ENCODE data around the gene FARP2.

Gene FARP2

GRCh38 chr2:241532733-241533601, 176.9 kb downstream of the FARP2 start:
- no peak for DNase-seq (ENCODE audit: low read depth)
- TF ChIP-seq CTCF (IDR thresholded peaks at IDR 0.05; ENCODE audit: control insufficient read depth, insufficient read depth, low read depth, low read length, missing control alignments) = no peak
- H3K4me3 ChIP-seq (ENCODE audit: control insufficient read depth, low read depth, low read length) = no peak overlapping the region

- no peak overlapping the region for H3K4me3 ChIP-seq (ENCODE audit: control insufficient read depth, low read depth, low read length)
- DNase-seq (ENCODE audit: low read depth) = no peak
- TF ChIP-seq CTCF (IDR thresholded peaks at IDR 0.05; ENCODE audit: control insufficient read depth, insufficient read depth, low read depth, low read length, missing control alignments) = no peak
These were observed 178.2 kb downstream of the FARP2 start for GRCh38 chr2:241534293-241534692.

GRCh38 chr2:241534701-241535375, 178.8 kb downstream of the FARP2 start:
- no peak for DNase-seq (ENCODE audit: low read depth)
- no peak for TF ChIP-seq CTCF (IDR thresholded peaks at IDR 0.05; ENCODE audit: control insufficient read depth, insufficient read depth, low read depth, low read length, missing control alignments)
- H3K4me3 ChIP-seq (ENCODE audit: control insufficient read depth, low read depth, low read length) = no peak overlapping the region

- no peak overlapping the region for H3K4me3 ChIP-seq (ENCODE audit: control insufficient read depth, low read depth, low read length)
- TF ChIP-seq CTCF (IDR thresholded peaks at IDR 0.05; ENCODE audit: control insufficient read depth, insufficient read depth, low read depth, low read length, missing control alignments) = no peak
- no peak for DNase-seq (ENCODE audit: low read depth)
These were observed 180.0 kb downstream of the FARP2 start for GRCh38 chr2:241535871-241536655.

- no peak for TF ChIP-seq CTCF (IDR thresholded peaks at IDR 0.05; ENCODE audit: control insufficient read depth, insufficient read depth, low read depth, low read length, missing control alignments)
- no peak overlapping the region for H3K4me3 ChIP-seq (ENCODE audit: control insufficient read depth, low read depth, low read length)
- DNase-seq (ENCODE audit: low read depth) = no peak
These were observed 182.9 kb downstream of the FARP2 start for GRCh38 chr2:241538838-241539615.
